SK-N-SH (cell line): ENCODE measurements around the gene ATXN2. TPM values are rescaled to one million over a fixed set of nuclear protein-coding genes. Genes with fewer than 3 reads are reported as not detected.
A peak's percentile ranks its signal among the peaks of the same experiment; 100 is the strongest.

Source experiments
- CTCF ChIA-PET: fragments of 300-600, 350-600 bp; formaldehyde crosslinking; extraction: SDS; loops from one replicate; lab custom pipeline; 2021; lab: Yijun Ruan, JAX
- POLR2A ChIA-PET: fragments of 350-600 bp; sonication (Branson Sonifier 250); formaldehyde crosslinking; extraction: SDS; loops from one replicate; lab custom pipeline; 2020; ENCODE audit warnings: antibody characterized with exemption, inconsistent platforms; lab: Yijun Ruan, JAX
- DNase-seq: peaks from one replicate; pipeline ENCODE4 v3.0.0; 2012
- H2AFZ ChIP-seq: fragments of 200-600 bp; sonication (generic); 2 replicates; pipeline ENCODE4 v1.8.1; 2016; ENCODE audit warnings: antibody characterized with exemption, mild to moderate bottlenecking, low read depth
- H3F3A ChIP-seq: fragments of 200-600 bp; sonication (generic); replicated peaks from 2 replicates; pipeline ENCODE3; 2016; ENCODE audit warnings: antibody characterized with exemption, mild to moderate bottlenecking; ENCODE audit not compliant: insufficient read depth
- H3K27ac ChIP-seq, 2 experiments: fragments of 200-500 bp in 1 of 2; fragments of 200-600 bp in 1 of 2; sonication (Bioruptor generic) in 1 of 2; sonication (generic), shearing (Covaris generic) in 1 of 2; 2 replicates each; pipeline versions ENCODE4 v1.5.1 to v1.6.1; 2014 to 2016; ENCODE audit warnings: low read depth in 2 of 2, inconsistent platforms in 1 of 2, low read length in 1 of 2, mild to moderate bottlenecking in 1 of 2, mixed read lengths in 1 of 2
- H3K27me3 ChIP-seq: fragments of 200-600 bp; sonication (generic), shearing (Covaris generic); 2 replicates; pipeline ENCODE4 v1.6.1; 2016; ENCODE audit warnings: mixed run types; ENCODE audit not compliant: insufficient read depth
- H3K36me3 ChIP-seq, 2 experiments: fragments of 200-500 bp in 1 of 2; fragments of 200-600 bp in 1 of 2; sonication (Bioruptor generic) in 1 of 2; sonication (generic) in 1 of 2; replicated peaks in 1 of 2; 2 replicates each; pipeline versions ENCODE3 to v1.5.1; 2014 to 2016; ENCODE audit warnings: low read length in 1 of 2, mild to moderate bottlenecking in 1 of 2; ENCODE audit not compliant: insufficient read depth in 2 of 2, control insufficient read depth in 1 of 2
- H3K4me1 ChIP-seq, 2 experiments: fragments of 200-500 bp in 1 of 2; fragments of 200-600 bp in 1 of 2; sonication (Bioruptor generic) in 1 of 2; sonication (generic), shearing (Covaris generic) in 1 of 2; 2 replicates each; pipeline versions ENCODE4 v1.5.1 to v1.6.1; 2014 to 2016; ENCODE audit warnings: low read depth in 1 of 2, low read length in 1 of 2, mixed run types in 1 of 2; ENCODE audit not compliant: insufficient read depth in 2 of 2, control insufficient read depth in 1 of 2
- H3K4me2 ChIP-seq: fragments of 200-600 bp; sonication (generic), shearing (Covaris generic); 2 replicates; pipeline ENCODE4 v1.6.1; 2017; ENCODE audit warnings: mixed run types
- H3K4me3 ChIP-seq, 2 experiments: fragments of 200-500 bp in 1 of 2; fragments of 200-600 bp in 1 of 2; sonication (Bioruptor generic) in 1 of 2; sonication (generic), shearing (Covaris generic) in 1 of 2; 2 replicates each; pipeline versions ENCODE4 v1.5.1 to v1.8.1; 2014 to 2016; ENCODE audit warnings: low read depth in 2 of 2, inconsistent platforms in 1 of 2, low read length in 1 of 2, mild to moderate bottlenecking in 1 of 2, mixed read lengths in 1 of 2, moderate library complexity in 1 of 2
- H3K79me2 ChIP-seq: fragments of 200-600 bp; sonication (generic); 2 replicates; pipeline ENCODE4 v1.8.1; 2017; ENCODE audit warnings: mild to moderate bottlenecking; ENCODE audit not compliant: insufficient read depth
- H3K9ac ChIP-seq: fragments of 200-600 bp; sonication (generic); 2 replicates; pipeline ENCODE4 v1.6.1; 2017; ENCODE audit warnings: mixed run types
- H3K9me2 ChIP-seq: fragments of 200-600 bp; sonication (generic); 2 replicates; pipeline ENCODE4 v1.6.1; 2017; ENCODE audit warnings: mixed run types
- H3K9me3 ChIP-seq: fragments of 200-600 bp; sonication (generic); 2 replicates; pipeline ENCODE4 v1.6.1; 2017; ENCODE audit warnings: mixed run types, mild to moderate bottlenecking, moderate library complexity
- H4K20me1 ChIP-seq: fragments of 200-600 bp; sonication (generic); 2 replicates; pipeline ENCODE4 v1.6.1; 2017; ENCODE audit warnings: mild to moderate bottlenecking, mixed run types; ENCODE audit not compliant: insufficient read depth
- ELF1 ChIP-seq: IDR thresholded peaks from 2 replicates; pipeline ENCODE4 v1.4.0; 2012
- EZH2phosphoT487 ChIP-seq: fragments of 200-600 bp; sonication (generic); IDR thresholded peaks from 2 replicates; pipeline ENCODE4 v1.6.1; 2017; ENCODE audit warnings: low read depth, mixed run types, mild to moderate bottlenecking, antibody characterized with exemption, moderate library complexity, borderline replicate concordance
- FOXM1 ChIP-seq: IDR thresholded peaks from 2 replicates; pipeline ENCODE4 v1.4.0; 2012; ENCODE audit warnings: low read depth, mild to moderate bottlenecking
- GABPA ChIP-seq: IDR thresholded peaks from 2 replicates; pipeline ENCODE4 v1.4.0; 2012; ENCODE audit warnings: low read depth, mild to moderate bottlenecking
- GATA2 ChIP-seq: sonication (generic); formaldehyde crosslinking; IDR thresholded peaks from 2 replicates; pipeline ENCODE4 v1.5.0; 2020; ENCODE audit warnings: mild to moderate bottlenecking, missing genetic modification reagents
- IRF3 ChIP-seq: fragments of 150-350 bp; IDR thresholded peaks from 2 replicates; pipeline ENCODE4 v1.6.1; 2016; ENCODE audit warnings: mild to moderate bottlenecking, low read depth, low read length
- JUND ChIP-seq: IDR thresholded peaks from 2 replicates; pipeline ENCODE4 v1.4.0; 2012
- MXI1 ChIP-seq: IDR thresholded peaks from 2 replicates; pipeline ENCODE4 v1.6.1; 2012; ENCODE audit warnings: mild to moderate bottlenecking, low read depth, low read length, improper control_type of control experiment
- NFIC ChIP-seq: IDR thresholded peaks from 2 replicates; pipeline ENCODE4 v1.4.0; 2012; ENCODE audit warnings: borderline replicate concordance
- NRF1 ChIP-seq: IDR thresholded peaks from 2 replicates; pipeline ENCODE4 v1.6.1; 2012; ENCODE audit warnings: low read depth, mild to moderate bottlenecking, low read length
- RAD21 ChIP-seq: IDR thresholded peaks from 2 replicates; pipeline ENCODE4 v1.6.1; 2012; ENCODE audit warnings: mild to moderate bottlenecking, low read length
- RCOR1 ChIP-seq: fragments of 150-350 bp; IDR thresholded peaks from 2 replicates; pipeline ENCODE4 v1.6.1; 2017; ENCODE audit warnings: antibody characterized with exemption, low read length
- RXRA ChIP-seq: IDR thresholded peaks from 2 replicates; pipeline ENCODE4 v1.4.0; 2012; ENCODE audit warnings: low read depth, mild to moderate bottlenecking, borderline replicate concordance
- SIN3A ChIP-seq: IDR thresholded peaks from 2 replicates; pipeline ENCODE4 v1.6.1; 2012; ENCODE audit warnings: low read depth, mild to moderate bottlenecking, low read length, moderate library complexity, borderline replicate concordance
- TAF1 ChIP-seq: IDR thresholded peaks from 2 replicates; pipeline ENCODE4 v1.6.1; 2012; ENCODE audit warnings: low read depth, mild to moderate bottlenecking, low read length, moderate library complexity, borderline replicate concordance
- TCF12 ChIP-seq: IDR thresholded peaks from 2 replicates; pipeline ENCODE4 v1.4.0; 2012
- USF1 ChIP-seq: IDR thresholded peaks from 2 replicates; pipeline ENCODE4 v1.4.0; 2012; ENCODE audit warnings: low read depth, borderline replicate concordance
- USF2 ChIP-seq: fragments of 150-350 bp; IDR thresholded peaks from 2 replicates; pipeline ENCODE4 v1.6.1; 2017; ENCODE audit warnings: antibody characterized with exemption, low read length, low read depth, borderline replicate concordance
- ZBTB33 ChIP-seq: IDR thresholded peaks from 2 replicates; pipeline ENCODE4 v1.4.0; 2012; ENCODE audit warnings: low read depth, borderline replicate concordance
- WGBS: methylation state at CpG from one replicate; pipeline ENCODE4 v1.1.6; 2017; ENCODE audit warnings: low lambda C conversion rate; 5-methylcytosine and 5-hydroxymethylcytosine counted together
- polyA plus RNA-seq, 3 experiments: library from polyadenylated mRNA; depleted of rRNA; stranded (reverse); fragments of >200 nt; gene quantifications; 2 replicates each; pipeline ENCODE4 v1.2.3, GENCODE V29; 2012

Gene ATXN2
- polyA plus RNA-seq, 1 of the 3 experiments (the other 2 are of a cell fraction) = 35.7 TPM

- ChIA-PET POLR2A (no interaction called here), CTCF (interaction anchor here (1.2 to 19.6 kb wide), 3 partner anchors 11 to 42 kb away, joined by 5 to 618 read pairs (median 98); no protein-coding TSS in a partner anchor)
- TF ChIP-seq TCF12 (no peak), MXI1 (no peak; the same call in 1 of the 2 replicates), RCOR1 (no peak), USF1 (no peak), ZBTB33 (no peak), ELF1 (no peak), GABPA (no peak), TAF1 (no peak), NRF1 (no peak), EZH2phosphoT487 (no peak), RXRA (no peak), SIN3A (no peak), FOXM1 (no peak), USF2 (no peak), JUND (no peak), NFIC (no peak), GATA2 (CRISPR knock-in tag) (no peak), IRF3 (no peak), RAD21 (no peak)
- no peak for DNase-seq
- Histone ChIP-seq H3K4me3 (peak overlapping the region; percentile 10 to 92; a peak in 2 of 4 replicates), H3F3A (peaks cover 48% of the 10 kb centered on the region), H3K9ac (peak overlapping the region; percentile 43; the same call in 1 of the 2 replicates), H3K36me3 (no peaks in the 10 kb centered on the region), H3K79me2 (peaks cover 81% of the 10 kb centered on the region), H3K27ac (peak overlapping the region; percentile 87 to 92), H2AFZ (no peak overlapping the region), H3K9me2 (no peaks in the 10 kb centered on the region), H3K9me3 (no peaks in the 10 kb centered on the region), H3K4me2 (peak overlapping the region; percentile 99), H4K20me1 (peaks cover 10% of the 10 kb centered on the region), H3K27me3 (no peaks in the 10 kb centered on the region), H3K4me1 (peaks cover 57 to 67% of the 10 kb centered on the region in 2 experiments; a peak in 3 of 4 replicates)
- WGBS = 64% methylated on average over 2 of the region's 4 CpGs
Observed at GRCh38 chr12:111408686-111409402, 190.3 kb downstream of the ATXN2 start.
